Measurements from ENCODE around the gene GRK3.
"Not testable (repeated sequence)": the region's sequence is repeated elsewhere in the genome, so short reads cannot be mapped to it uniquely, and the experiment has no call there.

Gene GRK3

DNA sequence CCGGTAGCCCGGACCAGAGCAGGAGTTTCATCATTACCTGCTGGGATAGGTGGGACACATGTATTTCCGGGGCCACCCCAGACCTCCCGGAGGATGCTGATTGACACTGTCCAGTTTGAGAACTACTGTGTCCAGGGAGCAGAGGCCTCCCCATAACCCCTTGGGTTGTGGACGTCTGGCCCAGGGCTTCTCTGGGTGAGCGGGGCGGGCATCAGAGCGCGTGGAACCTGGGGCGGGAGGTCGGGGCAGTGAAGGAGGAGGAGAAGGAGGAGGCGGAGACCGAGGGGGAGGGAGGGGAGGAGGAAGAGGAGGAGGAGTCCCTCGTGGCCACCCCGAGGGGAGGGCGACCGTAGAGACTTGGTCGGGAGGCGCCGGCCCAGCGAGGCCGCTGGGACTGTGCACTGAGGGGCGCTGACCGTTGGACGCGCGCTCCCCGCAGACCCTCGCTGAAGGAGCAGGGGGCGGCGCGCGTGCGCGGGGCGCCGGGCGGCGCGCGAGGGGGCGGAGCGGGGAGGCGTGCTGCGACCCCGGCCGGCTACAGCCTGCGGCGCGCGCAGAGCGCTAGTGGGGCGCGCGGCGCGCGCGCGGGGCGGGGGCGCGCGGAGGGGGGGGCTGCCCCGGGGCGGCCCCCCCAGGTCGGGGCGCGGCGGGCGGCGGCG lies at the start of gene GRK3:
GRK3 (plus strand) TSS at position 356 of the 659 bp plus-strand sequence. CDS start 366 bp downstream, outside the sequence.
- DNase-seq (ENCODE audit: low read depth in 1 of 2, low spot score in 1 of 2), result peak; percentile 28 to 33

DNA sequence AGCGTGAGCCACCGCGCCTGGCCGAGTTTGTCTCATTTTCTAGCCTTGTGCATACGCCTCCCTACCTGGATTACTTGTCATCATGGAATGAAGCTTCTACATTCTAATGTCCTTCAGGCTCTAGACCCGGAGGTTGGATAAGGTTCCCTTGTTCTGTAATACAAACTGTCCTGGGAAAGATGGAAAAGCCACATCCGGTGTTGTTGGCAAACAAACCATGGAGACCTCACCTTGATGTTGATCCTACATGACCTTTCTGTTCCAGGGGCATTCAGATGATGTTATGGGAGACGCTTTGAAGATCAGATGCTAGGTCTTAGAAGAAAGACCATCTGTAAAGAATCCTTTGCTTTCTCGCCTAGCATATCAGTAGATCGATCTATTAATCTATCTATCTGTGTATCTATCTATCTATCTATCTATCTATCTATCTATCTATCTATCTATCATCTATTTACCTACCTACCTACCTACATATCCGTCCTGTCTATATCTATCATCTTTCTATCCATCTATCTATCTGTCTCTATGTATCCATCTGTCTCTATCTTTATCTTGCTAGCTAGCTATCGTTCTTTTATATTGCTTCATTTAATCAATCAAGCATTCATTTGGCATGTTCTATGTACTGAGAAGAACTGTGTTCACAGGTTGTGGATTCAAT lies 46.3 kb upstream of the GRK3 start:
- DNase-seq (ENCODE audit: low read depth in 1 of 2, low spot score in 1 of 2), result no peak

DNA sequence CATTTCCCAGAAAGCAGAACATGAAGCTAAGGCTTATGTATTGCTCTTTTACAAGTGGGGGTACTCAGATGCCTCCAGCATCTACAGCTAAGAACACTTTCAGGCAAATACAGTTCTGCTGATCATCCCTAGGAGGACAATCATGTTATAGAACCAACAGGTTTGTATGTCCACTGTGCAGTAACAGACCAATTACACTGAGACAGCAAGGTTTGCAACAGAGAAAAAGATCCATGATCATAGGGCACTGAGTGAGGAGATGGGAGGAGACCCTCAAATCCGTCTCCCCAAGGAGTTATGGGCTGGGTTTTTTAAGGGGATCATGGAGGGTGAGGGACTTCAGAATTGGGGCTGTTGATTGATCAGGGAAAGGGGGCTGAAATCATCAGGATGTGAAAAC lies 39.1 kb upstream of the GRK3 start:
- DNase-seq (ENCODE audit: low read depth in 1 of 2, low spot score in 1 of 2), result no peak

DNA sequence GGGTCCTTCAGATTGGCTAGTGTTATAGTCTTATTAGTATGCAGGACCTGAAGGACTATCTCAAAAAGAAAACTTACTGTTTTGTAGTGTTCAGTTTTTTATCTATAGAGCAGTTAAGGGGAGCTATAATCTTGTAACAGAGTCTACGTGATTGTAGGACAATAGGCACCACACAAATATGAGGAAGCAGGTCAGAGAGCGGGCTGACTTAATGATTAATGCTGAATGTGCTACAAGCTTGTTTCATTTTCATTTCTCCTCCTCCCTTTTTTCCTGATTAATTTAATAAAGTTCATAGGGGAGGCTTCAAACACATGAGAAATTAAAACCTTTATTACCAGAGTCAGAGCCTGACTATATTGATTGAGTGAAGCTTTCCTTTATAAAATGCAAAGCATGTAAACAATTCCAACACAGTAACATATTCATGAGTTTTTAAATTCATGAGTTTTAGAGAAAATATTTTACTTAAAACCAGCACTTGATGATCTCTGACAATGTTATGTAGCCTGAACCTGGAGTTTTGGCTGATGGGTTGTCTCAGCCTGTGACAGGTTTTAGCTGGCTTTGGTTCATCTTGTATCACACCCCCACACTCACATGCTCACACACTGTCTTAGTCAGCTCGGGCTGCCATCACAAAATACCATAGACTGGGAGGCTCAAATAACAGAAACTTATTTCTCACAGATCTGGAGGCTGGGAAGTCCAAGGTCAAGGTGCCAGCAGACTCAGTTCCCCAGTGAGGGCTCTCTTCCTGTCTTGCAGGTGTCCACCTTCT lies 38.5 kb upstream of the GRK3 start:
- DNase-seq (ENCODE audit: low read depth in 1 of 2, low spot score in 1 of 2), result not testable (repeated sequence)

DNA sequence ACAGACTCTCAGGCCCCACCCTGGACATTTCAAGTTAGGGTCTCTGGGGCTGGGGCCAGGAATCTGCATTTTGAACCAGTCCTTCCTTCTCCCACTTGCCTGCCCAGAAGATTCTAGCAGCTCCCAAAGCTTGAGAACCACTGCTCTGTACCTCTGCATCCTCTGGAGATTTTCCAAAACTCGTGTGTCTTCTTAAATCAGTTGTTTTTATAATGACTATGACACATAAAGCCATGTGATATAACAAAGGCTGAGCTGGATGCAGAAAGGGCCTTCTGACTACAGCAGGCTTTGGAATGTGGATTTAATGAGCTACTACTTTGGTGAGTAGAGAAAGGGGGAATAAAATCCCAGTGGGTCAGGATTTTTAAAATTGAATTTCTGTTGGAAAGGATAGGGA lies 37.5 kb upstream of the GRK3 start:
- not testable (repeated sequence) for DNase-seq (ENCODE audit: low read depth in 1 of 2, low spot score in 1 of 2)

DNA sequence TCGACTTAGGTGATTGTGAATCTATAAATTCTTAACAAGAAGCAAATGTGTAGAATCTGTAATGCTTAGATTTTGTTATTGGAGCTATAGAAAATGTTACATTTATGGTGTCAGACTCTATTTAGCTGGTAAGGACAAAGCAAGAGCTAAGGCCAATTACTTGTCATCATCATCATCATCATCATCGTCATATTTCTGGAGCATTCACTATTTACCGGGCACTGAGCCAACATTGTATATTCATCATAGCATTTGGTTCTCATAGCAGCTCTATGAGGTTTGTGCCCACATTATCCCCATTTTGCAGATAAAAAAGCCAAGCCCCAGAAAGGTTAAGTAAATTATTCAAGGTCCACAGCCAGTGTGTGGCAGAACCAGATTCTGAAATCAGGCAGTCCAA lies 36.4 kb upstream of the GRK3 start:
- not testable (repeated sequence) for DNase-seq (ENCODE audit: low read depth in 1 of 2, low spot score in 1 of 2)

DNA sequence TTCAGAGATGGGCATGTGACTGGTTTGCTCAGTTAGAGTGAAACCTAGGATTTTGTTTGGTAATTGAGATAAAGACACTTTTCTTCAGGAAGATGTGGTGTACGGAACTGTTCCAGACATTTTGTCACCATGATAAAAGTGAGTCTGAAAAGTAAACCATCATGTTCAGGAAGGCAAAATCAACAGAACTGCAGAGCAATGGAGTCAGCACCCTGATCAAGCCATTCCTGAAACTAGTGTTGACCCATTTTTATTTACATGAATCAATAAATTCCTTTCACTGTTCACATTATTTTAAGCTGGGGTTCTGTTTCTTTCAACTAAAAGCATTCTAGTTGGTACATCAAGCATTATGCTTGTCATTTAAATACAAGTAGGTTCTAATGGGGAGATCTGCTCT lies 35.4 kb upstream of the GRK3 start:
- not testable (repeated sequence) for DNase-seq (ENCODE audit: low read depth in 1 of 2, low spot score in 1 of 2)

DNA sequence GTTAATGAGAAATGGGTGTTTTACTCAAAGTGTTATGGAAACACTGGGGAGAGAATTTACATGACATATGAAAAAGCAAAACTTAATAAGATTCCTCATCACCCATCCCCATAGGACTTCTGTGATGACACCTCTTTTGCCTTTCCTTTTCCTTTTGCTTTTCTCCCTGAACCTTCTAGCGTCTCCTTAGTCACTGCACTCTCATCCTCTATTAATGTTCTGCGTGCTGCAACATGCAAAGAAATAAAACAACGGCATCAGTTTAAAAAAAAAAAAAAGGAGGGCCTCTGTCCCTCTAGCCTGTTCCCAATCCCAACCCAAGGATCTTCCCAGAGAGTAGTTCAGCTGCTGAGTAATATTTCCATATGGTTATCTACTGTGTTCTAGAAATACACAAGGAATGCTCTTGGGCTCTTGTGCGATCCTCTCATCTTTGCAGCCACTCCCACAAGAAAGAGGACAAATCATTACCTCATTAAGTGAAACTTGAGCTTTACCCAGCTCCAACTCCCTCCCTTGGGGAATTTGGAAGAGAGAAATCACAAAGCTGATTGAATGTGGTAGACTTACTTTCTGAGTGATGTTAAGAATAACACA lies 34.8 kb upstream of the GRK3 start:
- DNase-seq (ENCODE audit: low read depth in 1 of 2, low spot score in 1 of 2), result not testable (repeated sequence)

DNA sequence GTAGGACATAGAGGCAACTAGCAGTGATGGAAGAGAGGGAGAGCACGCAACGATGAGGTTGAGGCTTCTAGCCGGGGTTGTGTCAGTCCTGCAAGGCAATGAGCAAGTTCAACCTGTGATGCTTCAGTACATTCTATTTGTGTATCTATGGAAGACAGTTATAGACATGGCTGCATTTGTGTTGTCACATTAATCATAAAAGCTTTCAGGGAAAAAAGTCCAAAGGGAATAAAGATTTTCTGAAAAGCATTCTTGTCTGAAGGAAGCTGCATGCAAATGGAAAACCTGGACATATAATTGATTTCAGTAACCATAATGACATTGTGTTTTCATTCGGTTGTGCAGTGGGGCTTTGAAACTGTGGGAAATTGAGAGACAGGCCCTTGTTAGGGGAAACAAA lies 32.8 kb upstream of the GRK3 start:
- DNase-seq (ENCODE audit: low read depth in 1 of 2, low spot score in 1 of 2), result not testable (repeated sequence)

DNA sequence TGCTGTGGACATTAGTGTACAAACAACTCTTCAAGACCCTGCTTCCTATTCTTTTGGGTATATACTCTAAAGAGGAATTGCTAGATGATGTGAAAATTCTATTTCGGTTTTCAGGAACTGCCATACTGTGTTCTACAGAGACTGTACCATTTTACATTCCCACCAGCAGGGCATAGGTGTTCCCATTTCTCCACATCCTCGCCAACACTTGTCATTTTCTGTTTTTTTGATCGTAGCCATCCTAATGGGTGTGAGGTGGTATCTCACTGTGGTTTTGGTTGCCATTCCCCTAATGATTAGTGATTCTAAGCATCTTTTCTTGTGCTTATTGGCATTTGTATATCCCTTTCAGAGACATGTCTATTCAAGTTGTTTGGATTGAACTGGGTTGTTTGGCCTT lies 29.8 kb upstream of the GRK3 start:
- no peak for DNase-seq (ENCODE audit: low read depth in 1 of 2, low spot score in 1 of 2)

DNA sequence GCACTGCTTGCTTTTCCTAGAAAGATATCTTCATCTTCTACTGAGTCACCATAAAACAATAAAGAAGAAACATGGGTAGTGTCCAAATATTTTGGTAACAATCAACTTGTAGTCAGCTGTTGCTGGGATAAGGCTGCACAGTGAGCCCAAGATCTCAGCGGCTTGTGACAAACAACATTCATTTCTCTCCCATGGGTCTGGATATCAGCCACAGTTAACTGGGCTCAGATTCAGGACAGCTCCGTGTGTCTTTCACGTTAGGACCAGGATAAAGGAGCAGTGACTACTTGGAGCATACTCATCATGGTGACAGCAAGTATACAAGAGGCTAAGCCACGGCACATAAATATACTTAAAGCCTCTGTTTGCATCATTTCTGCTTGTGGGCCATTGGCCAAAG lies 27.9 kb upstream of the GRK3 start:
- no peak for DNase-seq (ENCODE audit: low read depth in 1 of 2, low spot score in 1 of 2)

DNA sequence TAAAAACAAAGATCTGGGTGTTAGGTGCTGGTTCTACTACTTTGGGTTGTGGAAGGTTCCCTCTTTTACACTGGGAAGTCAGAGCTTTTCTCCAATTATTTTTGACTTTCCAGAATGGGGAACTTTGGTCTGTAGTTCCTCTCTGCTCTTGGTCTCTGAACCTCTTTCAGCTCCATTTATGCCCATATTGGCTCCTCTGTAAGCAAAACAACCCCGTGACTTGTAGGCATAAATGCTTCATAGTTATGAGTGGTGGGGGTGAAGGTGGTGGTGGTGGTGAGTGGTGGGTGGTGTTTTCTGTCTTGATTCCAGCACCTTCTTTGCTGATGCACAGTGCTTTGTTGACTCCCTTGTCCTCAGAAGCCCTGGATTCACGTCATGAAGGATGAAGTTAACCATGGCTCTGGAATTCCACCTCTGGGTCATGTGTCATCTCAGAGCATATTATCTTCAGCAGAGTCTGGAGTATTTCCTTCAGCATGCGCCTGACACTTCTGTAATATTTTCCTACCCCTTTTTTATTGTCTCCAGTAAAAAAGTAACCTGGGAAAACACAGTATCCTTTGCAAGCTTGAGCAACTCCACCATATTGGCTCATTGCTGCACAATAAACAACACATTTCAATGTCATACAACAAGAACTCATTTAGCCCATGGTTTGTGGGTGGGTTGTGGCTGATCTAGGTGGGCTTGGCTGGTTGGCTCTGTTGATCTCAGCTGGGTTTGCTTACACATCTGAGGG lies 24.1 kb upstream of the GRK3 start:
- no peak for DNase-seq (ENCODE audit: low read depth in 1 of 2, low spot score in 1 of 2)

DNA sequence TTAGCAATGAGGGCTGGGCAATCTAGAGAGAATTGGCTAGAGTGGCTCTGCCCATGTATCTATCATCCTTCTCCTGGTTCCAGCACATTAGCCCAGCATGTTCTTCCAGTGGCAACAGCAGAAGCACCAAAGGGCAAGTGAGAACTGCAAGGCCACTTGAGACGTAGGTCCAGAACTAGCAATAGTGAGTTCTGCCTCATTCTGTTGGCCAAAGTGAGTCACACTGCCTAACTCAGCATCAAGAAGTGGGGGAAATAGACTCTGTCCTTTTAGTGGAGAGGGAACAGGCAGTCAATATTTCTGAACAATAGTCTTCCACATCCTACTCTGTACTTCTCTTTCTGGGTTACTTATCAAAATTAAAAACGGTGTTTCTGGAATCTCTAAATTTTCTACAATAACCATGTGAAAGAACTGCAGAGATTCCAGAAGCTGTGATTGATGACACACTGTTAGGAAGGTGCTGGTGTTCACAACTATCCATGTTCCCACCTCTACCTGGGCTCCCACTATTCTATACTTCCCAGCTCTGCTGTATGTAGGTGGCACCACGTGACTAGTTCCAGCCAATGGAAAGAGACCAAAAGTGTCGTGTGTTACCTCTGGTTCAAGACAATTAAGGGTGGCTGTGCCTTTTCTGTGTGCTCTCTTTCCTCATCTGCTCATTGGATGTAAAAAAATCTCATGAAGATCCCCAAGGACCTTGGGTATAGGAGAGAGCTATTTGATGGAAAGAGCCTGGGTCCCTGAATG lies 23.4 kb upstream of the GRK3 start:
- DNase-seq (ENCODE audit: low read depth in 1 of 2, low spot score in 1 of 2), result no peak

DNA sequence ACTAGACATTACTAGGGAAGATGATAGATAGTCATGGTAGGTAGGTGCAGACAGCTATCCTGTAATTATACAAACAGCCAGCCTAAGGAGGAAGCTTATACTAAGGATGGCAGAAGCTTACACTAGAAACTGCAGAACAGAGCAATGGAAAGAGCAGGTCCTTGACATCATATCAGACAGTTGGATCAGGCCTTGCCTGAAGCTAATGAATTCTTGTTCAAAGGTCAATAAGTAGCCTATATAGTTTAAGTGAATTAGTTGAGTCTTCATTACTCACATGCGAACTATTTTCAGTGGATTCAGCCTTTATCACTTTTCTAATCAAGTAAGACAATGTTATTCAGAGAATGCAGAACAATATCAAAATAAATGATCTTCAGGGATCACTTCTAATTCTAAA lies 22.3 kb upstream of the GRK3 start:
- no peak for DNase-seq (ENCODE audit: low read depth in 1 of 2, low spot score in 1 of 2)

DNA sequence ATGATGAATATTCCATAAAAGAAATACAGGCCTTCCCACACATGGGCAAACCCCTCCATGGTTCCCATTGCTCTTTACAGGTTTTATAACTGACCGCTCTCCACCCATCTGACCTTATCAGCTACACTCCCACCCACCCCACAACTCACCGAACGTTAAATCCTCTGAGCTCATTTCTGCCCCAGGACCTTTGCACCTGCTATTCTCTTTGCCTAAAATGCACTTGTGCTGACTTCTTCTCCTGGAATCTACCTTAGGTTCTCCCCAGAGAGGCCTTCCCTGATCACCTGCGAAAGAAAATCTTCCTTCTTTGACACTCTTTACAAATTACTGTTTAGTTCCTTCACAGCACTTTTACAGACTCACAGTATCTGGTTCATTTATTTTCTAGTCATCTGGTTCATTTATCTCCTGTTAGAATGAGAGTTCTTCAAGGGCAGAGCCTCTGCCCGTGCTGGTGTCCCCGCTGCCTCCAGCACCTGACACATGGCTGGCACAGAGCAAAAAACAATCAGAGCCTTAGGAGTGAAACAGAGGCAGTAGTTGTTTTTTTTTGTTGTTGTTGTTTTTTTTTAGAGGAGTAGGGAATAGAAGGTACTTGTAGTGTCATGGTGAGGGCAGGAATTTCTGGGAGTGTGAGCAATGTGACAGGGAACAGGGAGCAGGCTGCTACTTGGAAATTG lies 21.6 kb upstream of the GRK3 start:
- no peak for DNase-seq (ENCODE audit: low read depth in 1 of 2, low spot score in 1 of 2)

DNA sequence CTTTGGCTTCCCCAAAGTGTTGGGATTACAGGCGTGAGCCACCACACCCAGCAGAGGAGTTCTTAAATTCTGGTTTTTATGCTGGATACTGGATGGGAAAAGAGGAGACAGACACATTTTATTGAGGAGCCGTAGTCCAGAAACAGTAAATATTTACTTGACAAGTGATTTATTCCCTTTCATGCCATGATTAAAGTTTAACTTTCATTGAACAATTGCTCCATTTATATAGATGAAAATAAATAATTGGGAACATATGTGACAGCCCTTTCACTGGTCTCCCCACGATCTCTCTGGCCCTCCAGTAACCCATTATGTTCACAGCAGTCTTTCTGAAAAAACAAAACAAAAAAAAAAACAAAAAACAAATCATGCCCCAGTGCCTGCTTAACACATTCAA lies 19.3 kb upstream of the GRK3 start:
- DNase-seq (ENCODE audit: low read depth in 1 of 2, low spot score in 1 of 2), result no peak

DNA sequence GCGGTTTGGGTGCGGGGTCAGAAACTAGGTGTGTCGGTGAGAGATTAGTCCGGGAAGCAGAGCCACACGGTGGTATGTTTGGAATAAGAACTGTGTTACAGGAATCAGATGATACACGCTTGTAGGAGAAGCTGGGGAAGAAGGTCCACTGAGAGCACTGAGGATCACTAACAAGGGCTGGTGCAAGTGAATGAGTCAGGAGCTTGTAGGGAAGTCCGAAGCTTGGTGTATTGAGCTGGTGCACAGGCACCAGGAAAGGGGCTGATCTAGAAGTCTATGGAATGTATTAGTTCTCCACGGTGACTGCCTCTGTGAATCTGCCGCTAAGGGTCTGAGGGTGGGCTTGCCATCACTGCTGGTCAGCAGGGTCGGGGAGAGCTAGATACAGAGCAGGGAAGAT lies 18.8 kb upstream of the GRK3 start:
- DNase-seq (ENCODE audit: low read depth in 1 of 2, low spot score in 1 of 2), result no peak

DNA sequence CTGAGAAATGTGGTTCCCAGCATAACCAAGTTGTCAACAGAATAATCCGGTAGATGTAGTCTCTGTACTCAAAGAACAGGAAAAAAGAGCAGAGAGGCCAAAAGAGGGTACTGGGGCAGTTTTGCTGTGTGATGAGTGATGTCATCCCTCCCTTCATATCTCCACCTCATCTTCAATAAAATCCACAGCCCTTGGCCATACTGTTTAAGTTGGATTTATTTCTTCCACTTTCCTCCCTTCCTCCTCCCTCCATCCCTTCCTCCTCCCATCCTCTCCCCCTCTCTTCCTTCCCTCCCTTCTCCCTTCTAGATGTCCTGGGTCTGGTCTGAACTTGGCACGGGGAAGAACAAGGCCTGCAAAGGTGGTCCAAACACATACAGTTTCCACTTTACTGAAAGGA lies 18.2 kb upstream of the GRK3 start:
- no peak for DNase-seq (ENCODE audit: low read depth in 1 of 2, low spot score in 1 of 2)

DNA sequence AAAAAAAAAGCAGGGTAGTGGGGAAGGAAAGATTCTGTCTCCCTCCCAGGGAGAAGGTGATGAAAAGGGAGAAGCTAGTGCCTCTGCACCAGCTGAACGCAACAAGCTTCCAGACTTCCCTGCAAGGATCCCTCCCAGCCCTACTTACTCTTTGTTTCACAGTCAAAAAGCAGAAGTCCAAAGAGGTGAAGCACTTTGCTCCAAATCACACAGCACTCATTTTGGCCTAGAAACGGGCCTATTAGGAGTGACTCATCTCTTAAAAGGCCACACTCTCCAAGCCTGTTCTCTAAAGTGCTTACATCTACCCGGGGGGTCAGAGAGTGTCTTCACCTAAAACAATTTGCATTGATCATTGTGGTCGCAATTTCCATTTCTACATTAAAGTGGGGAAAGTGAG lies 17.7 kb upstream of the GRK3 start:
- no peak for DNase-seq (ENCODE audit: low read depth in 1 of 2, low spot score in 1 of 2)

Measured in activated CD4-positive, alpha-beta T cell treated with anti-CD3 and anti-CD28 coated beads, Interleukin-2, amount 50 U/mL, for 24 hours (primary cell).